Peyer's patch (tissue), 4 donors: ENCODE data around the gene RPS15. TPM values are rescaled to one million over a fixed set of nuclear protein-coding genes. Genes with fewer than 3 reads are reported as not detected.

Experiments used
- DNase-seq, 3 donors: peaks; one replicate each; pipeline ENCODE4 v3.0.0-alpha.2; 2017 to 2019
- H3K27ac ChIP-seq, 4 donors: fragments of 200-600 bp; sonication (generic); one replicate each; pipeline ENCODE4 v1.5.1; 2016 to 2019
- H3K27me3 ChIP-seq, 2 donors: fragments of 200-600 bp; sonication (generic); one replicate each; pipeline ENCODE4 v1.5.1; 2019
- H3K36me3 ChIP-seq, 3 donors: fragments of 200-600 bp; sonication (generic); one replicate each; pipeline ENCODE4 v1.5.1; 2016 to 2019
- H3K4me1 ChIP-seq, 4 donors: fragments of 200-600 bp; sonication (generic); one replicate each; pipeline ENCODE4 v1.5.1; 2016 to 2019
- H3K4me3 ChIP-seq, 4 donors: fragments of 200-600 bp; sonication (generic); 1 replicate in 3 of 4; 2 replicates in 1 of 4; pipeline ENCODE4 v1.5.1; 2016 to 2019; ENCODE audit warnings: mild to moderate bottlenecking in 1 of 4
- H3K9me3 ChIP-seq, 4 donors: fragments of 200-600 bp; sonication (generic); one replicate each; pipeline ENCODE4 v1.5.1; 2016 to 2019; ENCODE audit warnings: mild to moderate bottlenecking in 1 of 4
- POLR2A ChIP-seq, 2 donors: fragments of 450-650 bp; IDR thresholded peaks; one replicate each; pipeline ENCODE4 v1.5.1; 2017; ENCODE audit warnings: antibody characterized with exemption in 2 of 2, mild to moderate bottlenecking in 2 of 2, moderate library complexity in 2 of 2
- total RNA-seq, 4 donors: library from RNA; depleted of rRNA; stranded (reverse); fragments of >200 nt; gene quantifications; one replicate each; pipeline ENCODE4 v1.1.0, GENCODE V29; 2016
- TF ChIP-seq, protein P1 (sequence below), 6 experiments: fragments of 450-650 bp in 4 of 6; fragments of 200-600 bp in 2 of 6; sonication (generic) in 1 of 6; IDR thresholded peaks; one replicate each; pipeline ENCODE4 v1.5.1; 2017 to 2019; ENCODE audit warnings: antibody characterized with exemption in 6 of 6, mild to moderate bottlenecking in 3 of 6, moderate library complexity in 1 of 6

Gene RPS15
- total RNA-seq, 4 donors from 2014 or later = 1,044 to 1,915 (median 1,354) TPM

- peak overlapping the region; percentile 40 to 100 (median 96) for H3K4me3 ChIP-seq
- H3K36me3 ChIP-seq = peaks cover 0 to 7% (median 0%) of the 10 kb centered on the region in 3 donors
- peaks cover 8 to 46% (median 31%) of the 10 kb centered on the region in 4 donors for H3K4me1 ChIP-seq
- H3K27me3 ChIP-seq = peaks cover 0 to 6% of the 10 kb centered on the region in 2 donors
- TF ChIP-seq, protein P1, sequence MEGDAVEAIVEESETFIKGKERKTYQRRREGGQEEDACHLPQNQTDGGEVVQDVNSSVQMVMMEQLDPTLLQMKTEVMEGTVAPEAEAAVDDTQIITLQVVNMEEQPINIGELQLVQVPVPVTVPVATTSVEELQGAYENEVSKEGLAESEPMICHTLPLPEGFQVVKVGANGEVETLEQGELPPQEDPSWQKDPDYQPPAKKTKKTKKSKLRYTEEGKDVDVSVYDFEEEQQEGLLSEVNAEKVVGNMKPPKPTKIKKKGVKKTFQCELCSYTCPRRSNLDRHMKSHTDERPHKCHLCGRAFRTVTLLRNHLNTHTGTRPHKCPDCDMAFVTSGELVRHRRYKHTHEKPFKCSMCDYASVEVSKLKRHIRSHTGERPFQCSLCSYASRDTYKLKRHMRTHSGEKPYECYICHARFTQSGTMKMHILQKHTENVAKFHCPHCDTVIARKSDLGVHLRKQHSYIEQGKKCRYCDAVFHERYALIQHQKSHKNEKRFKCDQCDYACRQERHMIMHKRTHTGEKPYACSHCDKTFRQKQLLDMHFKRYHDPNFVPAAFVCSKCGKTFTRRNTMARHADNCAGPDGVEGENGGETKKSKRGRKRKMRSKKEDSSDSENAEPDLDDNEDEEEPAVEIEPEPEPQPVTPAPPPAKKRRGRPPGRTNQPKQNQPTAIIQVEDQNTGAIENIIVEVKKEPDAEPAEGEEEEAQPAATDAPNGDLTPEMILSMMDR (IDR thresholded peaks at IDR 0.05) = peak; percentile 34 to 50 (median 40)
- peak in 1 of 2 donors; percentile 20 for TF ChIP-seq POLR2A (IDR thresholded peaks at IDR 0.05)
- H3K9me3 ChIP-seq = no peaks in the 10 kb centered on the region
- peak; percentile 98 to 100 (median 99) for DNase-seq
- H3K27ac ChIP-seq = peak overlapping the region; percentile 61 to 96 (median 90)
These were observed 31.2 kb upstream of the RPS15 start for GRCh38 chr19:1406774-1407527.

- peak in 2 of 3 donors; percentile 32 to 64 for DNase-seq
- H3K4me1 ChIP-seq = peaks cover 10 to 47% (median 36%) of the 10 kb centered on the region in 4 donors
These were observed 30.5 kb upstream of the RPS15 start, which contains the start of gene DAZAP1 for GRCh38 chr19:1407528-1408299. Gene DAZAP1 (plus strand): TSS chr19:1407586. CDS start chr19:1407774, 188 bp downstream.

GRCh38 chr19:1408300-1409203 is 29.6 kb upstream of the RPS15 start:
- H3K4me3 ChIP-seq = peak overlapping the region; percentile 94 to 100 (median 99)
- H3K4me1 ChIP-seq = peaks cover 10 to 55% (median 36%) of the 10 kb centered on the region in 4 donors
- no peak for TF ChIP-seq POLR2A (IDR thresholded peaks at IDR 0.05)
- TF ChIP-seq, protein P1 (IDR thresholded peaks at IDR 0.05) = no peak
- H3K9me3 ChIP-seq = no peaks in the 10 kb centered on the region
- no peaks in the 10 kb centered on the region for H3K27me3 ChIP-seq
- H3K27ac ChIP-seq = peak overlapping the region; percentile 94 to 98 (median 97)
- DNase-seq = peak; percentile 39 to 70 (median 70)
- peaks cover 0 to 17% (median 0%) of the 10 kb centered on the region in 3 donors for H3K36me3 ChIP-seq

More at GRCh38 chr19:1407528-1408299, 30.5 kb upstream of the RPS15 start, which contains the start of gene DAZAP1:
- H3K27me3 ChIP-seq = no peaks in the 10 kb centered on the region
- peaks cover 0 to 8% (median 0%) of the 10 kb centered on the region in 3 donors for H3K36me3 ChIP-seq
- no peaks in the 10 kb centered on the region for H3K9me3 ChIP-seq
- peak within 1 kb of the TSS; percentile 94 to 98 (median 97) for H3K27ac ChIP-seq
- TF ChIP-seq, protein P1 (IDR thresholded peaks at IDR 0.05) = no peak
- TF ChIP-seq POLR2A (IDR thresholded peaks at IDR 0.05) = peak in 1 of 2 donors; percentile 59
- peak within 1 kb of the TSS; percentile 94 to 100 (median 99) for H3K4me3 ChIP-seq

DNA sequence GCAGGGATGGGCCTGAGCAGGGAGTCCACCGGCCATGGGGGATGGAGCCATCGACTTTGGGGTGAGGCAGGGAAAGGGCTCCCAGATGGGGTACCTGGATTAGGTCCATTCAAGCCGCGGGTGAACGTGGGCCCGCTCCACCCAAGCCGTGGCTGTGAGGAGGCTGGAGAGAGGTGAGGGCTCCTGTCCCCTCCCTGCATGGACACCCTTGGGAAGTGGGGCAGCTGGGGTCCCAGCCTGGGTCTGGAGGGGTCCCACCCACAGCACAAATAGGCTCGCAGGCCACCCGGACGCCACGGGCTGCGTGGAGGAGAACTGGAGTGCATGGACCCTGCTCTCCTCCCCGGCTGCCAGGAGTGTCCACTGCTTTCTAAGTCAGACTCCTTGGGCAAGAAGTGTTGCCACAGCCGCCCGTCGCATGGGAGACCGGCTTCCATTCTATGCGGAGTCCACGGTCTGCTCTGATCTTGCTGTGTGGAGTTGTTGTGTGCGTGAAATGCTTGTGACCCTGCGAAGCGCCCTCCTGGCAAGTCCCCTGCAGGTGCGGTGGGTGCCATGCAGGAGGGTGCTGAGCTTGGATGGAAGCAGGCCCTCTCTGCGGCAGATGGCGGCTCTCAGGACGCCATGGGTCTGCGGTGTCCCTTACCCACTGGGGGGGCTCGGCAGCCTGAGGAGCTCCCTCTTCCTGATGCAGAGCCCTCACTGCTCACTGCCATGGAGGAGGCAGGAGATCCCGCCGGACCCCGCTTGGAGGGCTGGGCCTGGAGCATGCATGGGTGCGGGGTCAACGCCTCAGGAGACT is 28.8 kb upstream of the RPS15 start:
- Histone ChIP-seq H3K9me3 (no peaks in the 10 kb centered on the region), H3K27ac (peak overlapping the region; percentile 94 to 98 (median 97)), H3K27me3 (no peaks in the 10 kb centered on the region), H3K4me3 (peak overlapping the region; percentile 94 to 100 (median 99)), H3K4me1 (peaks cover 10 to 57% (median 36%) of the 10 kb centered on the region in 4 donors), H3K36me3 (peaks cover 0 to 19% (median 0%) of the 10 kb centered on the region in 3 donors)
- no peak for DNase-seq
- TF ChIP-seq POLR2A (IDR thresholded peaks at IDR 0.05) = no peak
- TF ChIP-seq, protein P1 (IDR thresholded peaks at IDR 0.05) = no peak
